ENCODE data around the gene KLHL33.

KLHL33 gene

DNA sequence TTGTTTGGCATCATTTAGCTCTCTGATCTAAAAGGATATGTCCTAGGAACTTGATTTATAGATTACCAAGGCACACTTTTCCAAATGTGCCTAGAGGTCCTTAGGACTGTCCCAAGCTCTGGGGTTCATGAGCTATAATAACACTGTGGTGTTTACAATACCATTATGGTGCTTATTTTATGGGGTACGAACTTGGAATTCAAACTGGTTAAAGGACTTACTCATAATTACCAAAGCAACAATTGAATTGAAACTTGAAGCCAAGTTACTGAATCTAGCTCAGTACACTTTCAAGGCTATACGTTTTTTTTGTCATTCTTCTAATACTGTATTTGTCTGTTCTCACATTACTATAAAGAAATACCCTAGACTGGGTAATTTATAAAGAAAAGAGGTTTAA, 13.1 kb downstream of the KLHL33 start:
- TF ChIP-seq, protein P1, sequence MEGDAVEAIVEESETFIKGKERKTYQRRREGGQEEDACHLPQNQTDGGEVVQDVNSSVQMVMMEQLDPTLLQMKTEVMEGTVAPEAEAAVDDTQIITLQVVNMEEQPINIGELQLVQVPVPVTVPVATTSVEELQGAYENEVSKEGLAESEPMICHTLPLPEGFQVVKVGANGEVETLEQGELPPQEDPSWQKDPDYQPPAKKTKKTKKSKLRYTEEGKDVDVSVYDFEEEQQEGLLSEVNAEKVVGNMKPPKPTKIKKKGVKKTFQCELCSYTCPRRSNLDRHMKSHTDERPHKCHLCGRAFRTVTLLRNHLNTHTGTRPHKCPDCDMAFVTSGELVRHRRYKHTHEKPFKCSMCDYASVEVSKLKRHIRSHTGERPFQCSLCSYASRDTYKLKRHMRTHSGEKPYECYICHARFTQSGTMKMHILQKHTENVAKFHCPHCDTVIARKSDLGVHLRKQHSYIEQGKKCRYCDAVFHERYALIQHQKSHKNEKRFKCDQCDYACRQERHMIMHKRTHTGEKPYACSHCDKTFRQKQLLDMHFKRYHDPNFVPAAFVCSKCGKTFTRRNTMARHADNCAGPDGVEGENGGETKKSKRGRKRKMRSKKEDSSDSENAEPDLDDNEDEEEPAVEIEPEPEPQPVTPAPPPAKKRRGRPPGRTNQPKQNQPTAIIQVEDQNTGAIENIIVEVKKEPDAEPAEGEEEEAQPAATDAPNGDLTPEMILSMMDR (IDR thresholded peaks at IDR 0.05; ENCODE audit: low read depth, low read length), result no peak
- in situ Hi-C loops (cut with HindIII; ENCODE audit: low sequenced_read_pairs), result no loop called here
- DNase-seq (ENCODE audit: low read depth, low spot score), result no peak
- no peak overlapping the region for H3K4me3 ChIP-seq (ENCODE audit: low read depth, low read length)

DNA sequence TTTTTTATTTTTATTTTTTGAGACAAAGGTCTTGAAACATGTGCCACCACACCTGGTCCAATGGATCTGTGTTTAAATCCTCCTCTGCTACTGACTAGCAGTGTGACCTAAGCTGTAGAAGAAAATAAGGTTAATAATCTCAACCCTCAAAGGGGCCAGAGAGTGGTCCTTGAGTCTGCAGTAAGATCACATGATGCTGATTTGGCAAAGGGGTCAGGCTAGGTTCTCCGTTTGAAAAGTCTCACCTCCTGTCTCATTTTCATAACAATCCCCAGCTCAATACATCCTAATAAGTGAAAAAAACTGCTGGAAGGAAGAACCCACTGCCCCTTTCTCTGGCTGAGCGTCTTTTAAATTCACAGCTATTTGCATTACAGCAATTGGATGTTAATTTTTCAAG, 14.7 kb downstream of the KLHL33 start:
- TF ChIP-seq, protein P1 (IDR thresholded peaks at IDR 0.05; ENCODE audit: low read depth, low read length), result no peak
- in situ Hi-C loops (cut with HindIII; ENCODE audit: low sequenced_read_pairs), result no loop called here
- H3K4me3 ChIP-seq (ENCODE audit: low read depth, low read length), result no peak overlapping the region
- DNase-seq (ENCODE audit: low read depth, low spot score), result no peak

DNA sequence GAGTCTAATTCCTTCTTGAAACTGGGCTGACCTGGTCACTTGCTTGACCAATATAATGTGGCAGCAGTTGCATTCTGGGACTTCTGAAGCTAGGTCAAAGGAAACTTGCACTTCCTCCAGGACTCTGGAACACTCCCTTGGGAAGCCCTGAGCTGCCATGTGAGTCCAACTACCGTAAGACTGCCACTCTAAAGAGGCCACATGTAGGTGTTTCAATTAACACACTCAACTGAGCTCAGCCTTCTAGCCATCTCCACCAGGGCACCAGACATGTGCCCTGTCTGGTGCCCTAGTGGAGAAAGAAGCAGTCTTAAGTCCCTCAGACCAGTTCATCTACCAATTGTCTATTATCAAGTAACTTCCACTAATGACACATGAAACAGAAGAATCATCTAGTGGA, 16.5 kb downstream of the KLHL33 start:
- DNase-seq (ENCODE audit: low read depth, low spot score), result no peak
- TF ChIP-seq, protein P1 (IDR thresholded peaks at IDR 0.05; ENCODE audit: low read depth, low read length), result no peak
- in situ Hi-C loops (cut with HindIII; ENCODE audit: low sequenced_read_pairs), result no loop called here
- no peak overlapping the region for H3K4me3 ChIP-seq (ENCODE audit: low read depth, low read length)

- no peak for DNase-seq (ENCODE audit: low read depth, low spot score)
- no peak overlapping the region for H3K4me3 ChIP-seq (ENCODE audit: low read depth, low read length)
- in situ Hi-C loops (cut with HindIII; ENCODE audit: low sequenced_read_pairs), result no loop called here
- TF ChIP-seq, protein P1 (IDR thresholded peaks at IDR 0.05; ENCODE audit: low read depth, low read length), result no peak
These were observed 17.5 kb downstream of the KLHL33 start for GRCh38 chr14:20418501-20418909.

- DNase-seq (ENCODE audit: low read depth, low spot score), result no peak
- TF ChIP-seq, protein P1 (IDR thresholded peaks at IDR 0.05; ENCODE audit: low read depth, low read length), result no peak
- in situ Hi-C loops (cut with HindIII; ENCODE audit: low sequenced_read_pairs), result no loop called here
- no peak overlapping the region for H3K4me3 ChIP-seq (ENCODE audit: low read depth, low read length)
These were observed 18.4 kb downstream of the KLHL33 start for GRCh38 chr14:20417250-20418186.

DNA sequence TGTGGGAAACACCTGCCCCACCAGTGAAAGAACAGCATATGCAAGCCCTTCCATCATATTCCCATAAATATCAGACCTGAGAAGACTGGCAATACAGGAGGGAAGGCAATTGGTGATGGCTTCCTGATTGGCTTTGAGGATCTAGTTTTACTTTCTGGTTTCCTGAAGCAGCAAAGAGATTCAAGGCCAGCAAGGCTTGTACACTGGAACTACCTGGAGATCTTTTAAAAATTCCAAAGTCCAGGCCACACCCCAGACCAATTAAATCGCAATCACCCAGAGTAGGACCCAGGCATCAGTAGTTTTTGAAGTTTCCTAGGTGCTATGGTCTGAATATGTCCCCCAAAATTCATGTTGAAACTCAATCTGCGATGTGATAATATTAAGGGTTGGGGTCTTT, 19.7 kb downstream of the KLHL33 start:
- TF ChIP-seq, protein P1 (IDR thresholded peaks at IDR 0.05; ENCODE audit: low read depth, low read length), result no peak
- no peak overlapping the region for H3K4me3 ChIP-seq (ENCODE audit: low read depth, low read length)
- no peak for DNase-seq (ENCODE audit: low read depth, low spot score)
- in situ Hi-C loops (cut with HindIII; ENCODE audit: low sequenced_read_pairs), result no loop called here
